HAP-1 (cell line): ENCODE data around the gene ZNF414.

Source experiments
- DNase-seq, 2 experiments: peaks; one replicate each; pipeline ENCODE4 v3.0.0-alpha.2; 2016 to 2020; ENCODE audit warnings: low spot score in 2 of 2
- H3K27me3 ChIP-seq: fragments of 250-450 bp; sonication (Bioruptor Pico); 2 replicates; pipeline ENCODE4 v1.5.1; 2020; ENCODE audit warnings: low read depth, mild to moderate bottlenecking, moderate library complexity
- H3K36me3 ChIP-seq: fragments of 250-450 bp; sonication (Bioruptor Pico); replicated peaks from 2 replicates; pipeline ENCODE4 v1.5.1; 2020; ENCODE audit warnings: mild to moderate bottlenecking
- H3K4me1 ChIP-seq: fragments of 250-450 bp; sonication (Bioruptor Pico); 2 replicates; pipeline ENCODE4 v1.5.1; 2020; ENCODE audit warnings: mild to moderate bottlenecking
- H3K4me3 ChIP-seq: fragments of 250-450 bp; sonication (Bioruptor Pico); 2 replicates; pipeline ENCODE4 v1.5.1; 2020; ENCODE audit warnings: mild to moderate bottlenecking, moderate library complexity
- H3K9me3 ChIP-seq: fragments of 250-450 bp; sonication (Bioruptor Pico); 2 replicates; pipeline ENCODE4 v1.5.1; 2020; ENCODE audit warnings: mild to moderate bottlenecking, moderate library complexity
- in situ Hi-C: fragments of 300-500 bp; cut with MboI; formaldehyde crosslinking; loops from 3 replicates; pipeline ENCODE4 v1.14.3; 2020; ENCODE audit warnings: low sequenced_read_pairs, inconsistent platforms, mixed read lengths

Gene ZNF414

GRCh38 chr19:8494158-8494557 is 19.8 kb downstream of the ZNF414 start:
- Histone ChIP-seq H3K4me3 (no peak overlapping the region), H3K4me1 (no peaks in the 10 kb centered on the region)
- in situ Hi-C loops = no loop called here

GRCh38 chr19:8491574-8491973 is 22.4 kb downstream of the ZNF414 start:
- in situ Hi-C loops = no loop called here
- no peaks in the 10 kb centered on the region for H3K9me3 ChIP-seq
- no peak for DNase-seq
- H3K27me3 ChIP-seq = no peaks in the 10 kb centered on the region
- peaks cover 25% of the 10 kb centered on the region for H3K36me3 ChIP-seq
- no peak overlapping the region for H3K4me3 ChIP-seq
- no peaks in the 10 kb centered on the region for H3K4me1 ChIP-seq

More at GRCh38 chr19:8494158-8494557, 19.8 kb downstream of the ZNF414 start:
- no peak for DNase-seq
- H3K36me3 ChIP-seq = no peaks in the 10 kb centered on the region; the same call in 1 of the 2 replicates
- H3K27me3 ChIP-seq = no peaks in the 10 kb centered on the region
- no peaks in the 10 kb centered on the region for H3K9me3 ChIP-seq

- DNase-seq = no peak
- no peaks in the 10 kb centered on the region for H3K27me3 ChIP-seq
- H3K4me1 ChIP-seq = no peaks in the 10 kb centered on the region
- no peaks in the 10 kb centered on the region for H3K9me3 ChIP-seq
- peaks cover 32% of the 10 kb centered on the region for H3K36me3 ChIP-seq
- in situ Hi-C loops = no loop called here
- H3K4me3 ChIP-seq = no peak overlapping the region
These were observed 23.1 kb downstream of the ZNF414 start for GRCh38 chr19:8490873-8491272.

GRCh38 chr19:8490395-8490760 is 23.6 kb downstream of the ZNF414 start:
- DNase-seq = no peak
- H3K36me3 ChIP-seq = peaks cover 37% of the 10 kb centered on the region
- no peaks in the 10 kb centered on the region for H3K4me1 ChIP-seq
- no peak overlapping the region for H3K4me3 ChIP-seq
- no peaks in the 10 kb centered on the region for H3K9me3 ChIP-seq
- in situ Hi-C loops = no loop called here
- H3K27me3 ChIP-seq = no peaks in the 10 kb centered on the region

GRCh38 chr19:8489561-8490394 is 24.2 kb downstream of the ZNF414 start:
- in situ Hi-C loops = no loop called here
- DNase-seq = no peak
- Histone ChIP-seq H3K36me3 (peaks cover 43% of the 10 kb centered on the region), H3K9me3 (no peaks in the 10 kb centered on the region), H3K4me3 (no peak overlapping the region), H3K4me1 (no peaks in the 10 kb centered on the region), H3K27me3 (no peaks in the 10 kb centered on the region)

GRCh38 chr19:8488365-8488764 is 25.6 kb downstream of the ZNF414 start:
- DNase-seq = no peak
- in situ Hi-C loops = no loop called here
- H3K36me3 ChIP-seq = peaks cover 55% of the 10 kb centered on the region
- H3K4me1 ChIP-seq = no peaks in the 10 kb centered on the region
- H3K4me3 ChIP-seq = no peak overlapping the region
- no peaks in the 10 kb centered on the region for H3K9me3 ChIP-seq
- no peaks in the 10 kb centered on the region for H3K27me3 ChIP-seq

GRCh38 chr19:8487137-8487851 is 26.7 kb downstream of the ZNF414 start:
- H3K4me3 ChIP-seq = no peak overlapping the region
- no peaks in the 10 kb centered on the region for H3K9me3 ChIP-seq
- H3K36me3 ChIP-seq = peaks cover 64% of the 10 kb centered on the region
- in situ Hi-C loops = no loop called here
- no peaks in the 10 kb centered on the region for H3K27me3 ChIP-seq
- DNase-seq = no peak
- no peaks in the 10 kb centered on the region for H3K4me1 ChIP-seq

GRCh38 chr19:8486661-8487136 is 27.3 kb downstream of the ZNF414 start:
- no peaks in the 10 kb centered on the region for H3K9me3 ChIP-seq
- no peaks in the 10 kb centered on the region for H3K4me1 ChIP-seq
- H3K36me3 ChIP-seq = peaks cover 69% of the 10 kb centered on the region
- DNase-seq = no peak
- in situ Hi-C loops = no loop called here
- H3K4me3 ChIP-seq = no peak overlapping the region
- H3K27me3 ChIP-seq = no peaks in the 10 kb centered on the region

- Histone ChIP-seq H3K4me1 (no peaks in the 10 kb centered on the region), H3K4me3 (no peak overlapping the region), H3K36me3 (peaks cover 78% of the 10 kb centered on the region), H3K27me3 (no peaks in the 10 kb centered on the region), H3K9me3 (no peaks in the 10 kb centered on the region)
- no peak for DNase-seq
- in situ Hi-C loops = no loop called here
These were observed 28.2 kb downstream of the ZNF414 start for GRCh38 chr19:8485561-8486371.

- Histone ChIP-seq H3K36me3 (peaks cover 82% of the 10 kb centered on the region), H3K9me3 (no peaks in the 10 kb centered on the region), H3K4me3 (no peak overlapping the region), H3K4me1 (no peaks in the 10 kb centered on the region), H3K27me3 (no peaks in the 10 kb centered on the region)
- in situ Hi-C loops = no loop called here
- DNase-seq = no peak
These were observed 29.6 kb downstream of the ZNF414 start for GRCh38 chr19:8484331-8484894.

GRCh38 chr19:8483165-8483564 is 30.8 kb downstream of the ZNF414 start:
- Histone ChIP-seq H3K27me3 (no peaks in the 10 kb centered on the region), H3K4me3 (no peak overlapping the region), H3K4me1 (no peaks in the 10 kb centered on the region), H3K9me3 (no peaks in the 10 kb centered on the region), H3K36me3 (peaks cover 83% of the 10 kb centered on the region)
- DNase-seq = no peak
- in situ Hi-C loops = no loop called here

- DNase-seq = no peak
- Histone ChIP-seq H3K9me3 (no peaks in the 10 kb centered on the region), H3K4me3 (no peak overlapping the region), H3K27me3 (no peaks in the 10 kb centered on the region), H3K36me3 (peaks cover 83% of the 10 kb centered on the region), H3K4me1 (no peaks in the 10 kb centered on the region)
- in situ Hi-C loops = no loop called here
These were observed 31.3 kb downstream of the ZNF414 start for GRCh38 chr19:8482696-8483095.

GRCh38 chr19:8481616-8482015 is 32.4 kb downstream of the ZNF414 start:
- in situ Hi-C loops = no loop called here
- H3K9me3 ChIP-seq = no peaks in the 10 kb centered on the region
- H3K36me3 ChIP-seq = peaks cover 79% of the 10 kb centered on the region

More at GRCh38 chr19:8481616-8482015, 32.4 kb downstream of the ZNF414 start:
- Histone ChIP-seq H3K4me3 (no peak overlapping the region), H3K27me3 (no peaks in the 10 kb centered on the region), H3K4me1 (no peaks in the 10 kb centered on the region)
- no peak for DNase-seq
